ENCODE results near the gene ARSK.

Gene ARSK

DNA sequence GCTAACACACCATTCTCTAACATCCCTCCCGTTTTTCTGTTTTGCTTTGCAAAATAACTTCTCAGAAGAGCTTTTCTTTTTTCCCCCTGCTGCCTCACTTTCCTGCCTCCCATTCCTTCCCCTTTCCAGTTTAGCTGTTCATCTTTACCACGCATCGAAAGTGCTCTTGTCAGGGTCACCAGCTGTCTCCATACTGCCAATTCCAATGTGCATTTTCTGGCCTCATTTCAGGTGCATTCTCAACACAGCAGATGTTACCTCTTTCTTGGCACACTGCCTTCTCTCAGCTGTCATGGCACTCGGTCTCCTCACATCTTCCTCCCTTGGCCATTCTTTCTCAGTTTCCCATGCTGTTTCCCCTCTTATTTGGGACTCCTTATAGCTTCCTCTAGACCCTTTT is 9.5 kb downstream of the ARSK start:
- DNase-seq = no peak

DNA sequence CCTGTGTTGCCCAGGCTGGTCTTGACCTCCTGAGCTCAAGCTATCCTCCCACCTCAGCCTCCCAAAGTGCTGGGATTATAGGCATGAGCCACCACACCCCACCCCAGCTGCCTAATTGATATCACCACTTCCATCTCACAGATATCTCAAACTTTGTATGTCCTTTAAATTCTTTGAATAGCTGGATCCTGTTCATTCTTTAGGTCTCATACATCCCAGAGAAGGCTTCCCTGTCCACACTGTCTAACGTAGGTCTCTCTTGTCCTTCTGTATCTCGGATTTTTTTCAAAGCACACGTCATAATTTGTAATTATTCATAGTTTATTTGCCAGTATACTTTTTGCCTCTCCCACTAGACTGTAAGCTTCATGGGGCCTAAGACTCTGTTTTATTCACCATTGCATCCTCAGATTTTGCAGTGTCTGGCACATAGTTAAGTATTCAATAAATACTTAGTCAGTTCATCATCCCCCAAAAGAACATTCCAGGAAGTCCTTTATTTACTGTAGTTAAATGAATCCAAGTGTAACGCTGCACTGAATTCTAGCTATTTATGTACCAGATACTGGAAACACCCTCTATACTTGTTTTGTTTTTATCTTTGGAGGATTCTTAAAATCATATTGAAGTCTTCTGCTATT is 10.5 kb downstream of the ARSK start:
- no peak for DNase-seq

DNA sequence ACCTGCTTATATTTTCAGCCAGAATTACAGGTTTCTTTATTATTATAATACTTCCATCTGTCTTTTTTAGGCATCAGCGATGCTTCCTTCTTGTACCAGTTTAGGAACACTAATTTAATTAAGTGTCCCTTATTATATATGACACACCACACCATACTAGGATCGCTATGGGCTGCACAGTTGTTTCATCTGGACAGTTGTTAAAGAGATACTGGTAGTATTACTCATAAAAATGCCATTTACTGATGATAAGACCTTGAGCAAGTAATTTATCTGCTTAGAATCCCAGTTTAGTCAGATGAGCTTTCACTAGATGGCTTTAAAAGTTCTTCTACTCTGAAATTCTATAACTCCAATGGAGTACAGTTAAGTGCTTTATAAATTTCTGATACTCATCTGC is 17.1 kb downstream of the ARSK start:
- no peak for DNase-seq

DNA sequence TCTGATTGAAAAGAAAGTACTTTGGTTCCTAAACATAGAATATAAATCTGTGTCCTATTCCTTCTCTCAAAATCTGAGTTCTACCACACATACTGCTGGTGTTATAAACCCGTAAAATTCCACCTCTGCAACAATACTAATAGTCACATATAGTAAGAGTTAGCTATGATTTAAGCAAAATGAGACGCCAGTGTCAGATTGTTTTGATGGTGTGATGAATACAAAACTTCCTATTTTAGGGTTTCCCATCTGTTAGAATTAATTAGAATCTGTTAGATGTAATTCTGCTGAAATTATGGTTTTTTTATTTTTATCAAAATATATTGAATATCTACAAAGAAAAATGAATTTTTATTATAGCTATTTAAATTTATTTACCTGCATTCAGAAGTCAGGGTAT is 26.7 kb downstream of the ARSK start:
- DNase-seq = no peak

DNA sequence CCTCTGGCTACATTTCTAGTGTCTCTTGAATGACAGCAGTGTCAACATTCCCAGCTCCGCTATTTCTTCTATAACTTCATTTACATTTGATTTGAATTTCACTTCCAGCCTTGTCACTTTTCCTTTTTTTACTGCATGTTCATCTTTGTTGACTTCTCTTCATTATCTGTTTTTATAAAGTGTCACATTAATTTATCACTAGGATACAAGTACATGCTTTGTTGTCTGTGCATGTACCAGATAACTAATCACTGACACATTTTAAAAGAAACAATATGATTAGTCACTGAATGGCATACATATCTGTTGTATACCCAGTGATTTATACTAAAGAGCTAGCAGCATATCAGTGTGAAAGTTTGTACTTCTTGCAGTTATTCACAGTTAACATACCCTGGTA is 29.1 kb downstream of the ARSK start:
- DNase-seq = no peak

DNA sequence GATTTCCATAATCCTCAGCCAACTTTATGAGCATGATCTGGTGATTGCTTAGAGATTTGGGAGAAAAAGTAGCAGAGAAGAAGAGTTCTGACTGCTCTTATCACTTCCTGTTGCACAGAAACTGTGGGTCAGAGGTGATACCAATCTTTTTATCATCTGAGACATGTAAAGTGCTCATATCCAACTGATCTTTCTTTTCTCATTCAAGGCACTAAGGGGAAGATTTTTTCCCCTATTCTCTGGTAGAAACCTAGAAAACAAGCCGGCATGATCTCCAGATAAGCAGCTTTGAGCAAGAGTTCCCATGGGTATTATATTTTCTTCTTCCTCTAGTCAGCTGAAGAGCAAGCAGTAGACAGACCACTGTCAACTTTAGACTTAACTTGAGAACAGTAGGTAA is 36.0 kb downstream of the ARSK start:
- no peak for DNase-seq

DNA sequence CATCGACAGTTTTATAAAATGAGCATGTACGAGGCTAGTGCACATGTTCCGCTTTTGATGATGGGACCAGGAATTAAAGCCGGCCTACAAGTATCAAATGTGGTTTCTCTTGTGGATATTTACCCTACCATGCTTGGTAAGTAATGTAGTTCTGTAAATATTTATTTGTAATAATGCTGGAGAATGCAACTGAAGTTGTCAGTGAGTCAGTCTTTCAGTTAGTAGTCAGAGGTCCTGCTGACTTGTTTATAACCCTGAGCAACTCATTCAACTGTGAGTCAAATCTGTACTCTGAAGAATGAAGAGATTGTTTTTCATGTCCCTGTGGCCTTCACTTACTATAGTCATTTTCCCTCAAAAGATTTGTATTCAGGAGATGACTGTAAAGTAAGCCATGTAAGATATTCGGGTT is 36.6 kb downstream of the ARSK start:
- no peak for DNase-seq

DNA sequence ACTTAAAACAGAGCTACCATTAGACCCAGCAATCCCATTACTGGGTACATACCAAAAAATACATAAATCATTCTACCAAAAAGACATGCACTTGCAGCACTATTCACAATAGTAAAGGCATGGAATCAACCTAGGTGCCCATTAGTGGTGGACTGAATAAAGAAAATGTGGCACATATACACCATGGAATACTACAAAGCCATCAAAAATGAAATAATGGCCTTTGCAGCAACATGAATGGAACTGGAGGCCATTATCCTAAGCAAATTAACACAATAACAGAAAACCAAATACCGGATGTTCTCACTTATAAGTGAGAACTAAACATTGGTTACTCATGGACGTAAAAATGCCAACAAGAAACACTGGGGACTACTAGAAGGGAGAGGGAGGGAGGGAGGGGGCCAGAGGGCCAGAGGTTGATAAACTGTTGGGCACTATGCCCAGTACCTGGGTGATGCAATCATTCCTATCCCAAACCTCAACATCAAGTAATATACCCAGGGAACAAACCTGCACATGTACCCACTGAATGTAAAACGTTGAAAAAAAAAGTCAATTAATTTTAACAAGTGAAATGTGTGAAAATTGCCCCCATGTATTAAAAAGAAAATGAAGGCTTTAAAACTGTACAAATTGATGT is 40.5 kb downstream of the ARSK start:
- no peak for DNase-seq

DNA sequence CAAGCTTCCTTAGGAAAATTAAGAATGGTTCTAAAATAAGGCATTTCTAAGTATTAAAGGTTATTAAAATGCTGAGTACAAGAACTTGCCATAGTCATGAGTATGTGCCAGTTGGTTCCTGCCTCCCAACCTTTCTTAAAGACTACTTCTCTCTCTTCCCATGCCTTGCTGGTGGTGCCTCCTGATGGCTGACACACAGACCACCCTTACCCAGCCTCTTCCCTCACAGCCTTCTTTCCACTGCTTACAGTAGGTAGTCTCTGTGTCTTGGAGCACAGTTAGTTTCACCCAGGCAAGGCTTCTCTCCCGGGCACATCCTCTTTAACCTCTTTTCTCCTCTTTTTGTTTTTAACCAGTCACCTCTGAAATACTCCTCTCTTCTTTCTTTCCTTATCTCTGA is 44.4 kb downstream of the ARSK start:
- DNase-seq = no peak

DNA sequence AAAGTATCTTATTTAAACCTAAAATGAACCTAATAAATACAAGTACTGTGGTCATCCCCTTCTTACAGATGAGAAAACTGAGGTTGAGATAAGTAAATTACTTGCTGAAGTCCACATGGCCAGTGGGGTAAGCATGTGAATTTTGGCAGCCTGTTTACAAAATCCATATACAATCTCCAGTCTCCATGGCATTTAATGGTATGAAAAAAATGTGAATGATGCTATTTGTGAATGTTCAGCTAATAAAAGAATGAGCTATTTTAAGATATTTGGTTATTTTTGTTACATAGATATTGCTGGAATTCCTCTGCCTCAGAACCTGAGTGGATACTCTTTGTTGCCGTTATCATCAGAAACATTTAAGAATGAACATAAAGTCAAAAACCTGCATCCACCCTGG is 45.7 kb downstream of the ARSK start:
- no peak for DNase-seq

DNA sequence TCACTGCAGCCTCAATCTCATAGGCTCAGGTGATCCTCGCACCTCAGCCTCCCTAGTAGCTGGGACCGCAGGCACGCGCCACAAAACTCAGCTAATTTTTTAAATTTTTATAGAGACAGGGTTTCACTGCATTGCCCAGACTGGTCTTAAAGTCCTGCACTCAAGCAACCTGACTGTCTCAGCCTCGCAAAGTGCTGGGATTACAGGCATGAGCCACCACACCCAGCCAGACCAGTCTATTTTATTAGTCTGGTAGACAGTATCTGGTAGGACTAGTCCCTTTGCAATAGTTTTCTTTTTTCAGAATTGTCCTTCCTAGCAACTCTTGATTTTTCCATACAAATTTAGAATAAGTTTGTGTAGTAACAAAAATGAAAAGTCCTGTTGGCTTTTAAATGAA is 50.9 kb downstream of the ARSK start:
- DNase-seq = no peak

DNA sequence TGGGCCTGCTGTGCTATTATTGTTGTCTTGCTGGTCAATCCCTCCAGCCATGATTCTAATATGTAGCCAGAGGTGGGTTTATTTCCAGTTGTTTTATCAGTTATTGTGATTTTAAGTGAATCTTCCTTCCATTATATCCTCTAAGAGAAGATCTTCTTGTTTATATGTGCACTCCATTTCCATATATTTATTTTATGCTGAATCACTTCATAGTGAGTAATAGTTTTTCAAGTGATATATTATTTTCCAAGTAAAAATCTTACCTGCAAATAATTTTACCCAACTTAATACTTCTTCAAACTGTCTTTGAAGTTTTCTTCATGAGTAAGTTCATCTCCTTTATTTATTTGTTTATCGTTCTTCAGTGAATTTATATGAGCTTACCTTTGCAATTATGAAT is 51.5 kb downstream of the ARSK start:
- no peak for DNase-seq

DNA sequence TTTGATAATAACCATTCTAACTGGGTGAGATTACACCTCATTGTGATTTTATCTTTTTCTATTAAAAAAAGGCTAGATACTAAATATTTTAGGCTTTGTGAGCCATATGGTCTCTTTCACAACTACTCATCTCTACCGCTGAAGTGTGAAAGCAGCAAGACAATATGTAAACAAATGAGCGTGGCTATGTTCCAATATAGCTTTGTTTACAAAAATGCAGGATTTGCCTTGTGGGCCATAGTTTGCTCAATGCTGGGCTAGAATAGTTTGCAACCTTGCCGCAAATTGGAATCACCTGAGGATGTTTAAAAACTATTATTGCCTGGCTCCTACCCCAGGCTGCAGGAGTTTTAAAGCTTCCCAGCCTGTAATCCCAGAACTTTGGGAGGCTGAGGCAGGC is 54.8 kb downstream of the ARSK start:
- DNase-seq = no peak

DNA sequence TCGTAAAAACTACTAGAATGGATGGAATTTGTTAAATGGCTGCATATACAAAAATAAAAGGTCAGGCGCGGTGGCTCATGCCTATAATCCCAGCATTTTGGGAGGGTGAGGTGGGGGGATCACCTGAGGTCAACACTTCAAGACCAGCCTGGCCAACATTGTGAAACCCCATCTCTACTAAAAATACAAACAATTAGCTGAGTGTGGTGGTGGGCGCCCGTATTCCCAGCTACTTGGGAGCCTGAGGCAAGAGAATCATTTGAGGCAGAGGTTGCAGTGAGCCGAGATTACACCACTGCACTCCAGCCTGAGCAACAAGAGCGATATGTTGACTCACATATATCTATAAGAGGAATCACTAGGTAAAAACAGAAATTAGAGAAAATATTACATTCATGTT is 55.6 kb downstream of the ARSK start:
- no peak for DNase-seq

DNA sequence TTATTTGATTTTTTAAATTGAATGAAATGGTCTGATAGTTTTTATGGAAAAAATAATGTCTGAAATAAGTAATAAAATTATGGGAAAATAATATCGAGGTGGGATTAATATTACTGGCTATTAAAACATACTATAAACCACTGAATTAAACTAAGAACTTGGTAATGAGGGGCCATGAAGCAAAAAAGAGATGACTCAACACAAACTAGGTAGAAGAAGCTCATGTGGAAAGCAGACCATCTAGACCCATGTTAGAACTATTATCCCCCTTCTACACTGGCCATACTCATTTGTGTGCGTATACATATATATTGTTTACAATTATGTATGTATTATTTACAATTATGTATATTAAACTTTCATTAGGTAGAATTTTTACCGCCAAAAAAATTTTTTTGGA is 56.5 kb downstream of the ARSK start:
- no peak for DNase-seq

DNA sequence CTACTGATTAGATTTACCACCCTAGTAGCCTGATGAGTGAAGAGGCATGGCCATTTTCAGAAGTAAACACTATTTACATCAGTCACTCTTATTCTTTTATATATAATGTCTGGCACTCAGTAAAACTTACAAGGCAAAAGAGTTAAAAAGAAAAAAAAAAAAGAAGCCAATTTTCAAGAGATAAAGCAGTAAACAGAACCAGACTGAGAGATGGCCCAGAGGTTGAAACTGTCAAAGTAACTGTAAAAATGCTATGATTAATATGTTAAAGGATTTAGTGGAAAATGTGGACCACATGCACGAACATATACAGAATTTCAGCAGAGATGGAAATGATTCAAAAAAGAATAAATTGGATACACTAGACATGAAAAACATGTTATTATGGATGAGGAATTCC is 58.6 kb downstream of the ARSK start:
- no peak for DNase-seq

DNA sequence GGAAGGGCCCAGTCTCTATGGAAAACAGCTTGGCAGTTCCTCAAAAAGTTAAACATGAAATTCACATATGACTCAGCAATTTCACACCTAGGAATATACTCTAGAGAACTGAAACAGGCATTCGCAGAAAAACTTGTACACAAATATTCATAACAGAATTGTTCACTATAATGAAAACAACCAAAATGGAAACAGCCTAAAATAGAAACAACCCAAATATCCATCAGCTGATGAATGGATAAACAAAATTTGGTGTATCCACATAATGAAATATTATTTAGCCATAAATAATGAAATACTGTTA is 60.2 kb downstream of the ARSK start:
- no peak for DNase-seq

DNA sequence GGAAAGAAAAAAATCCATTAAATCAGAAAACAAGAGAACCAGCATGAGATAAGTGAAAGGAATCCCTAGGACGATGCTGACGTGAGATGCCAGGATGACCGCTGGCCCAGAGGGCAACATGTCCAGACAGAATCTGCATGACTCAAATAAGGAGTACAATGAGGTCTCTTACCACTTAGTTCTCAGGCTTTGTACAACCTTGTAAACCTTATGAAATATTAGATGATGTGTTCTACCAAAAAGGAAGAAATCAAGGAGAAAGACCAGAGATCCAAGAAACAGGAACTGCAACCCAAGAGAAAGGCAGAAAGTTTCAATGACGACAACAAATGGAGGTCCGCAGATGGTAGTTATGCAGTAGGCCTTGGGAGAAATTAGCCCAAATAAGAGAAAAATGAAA is 62.2 kb downstream of the ARSK start:
- no peak for DNase-seq

DNA sequence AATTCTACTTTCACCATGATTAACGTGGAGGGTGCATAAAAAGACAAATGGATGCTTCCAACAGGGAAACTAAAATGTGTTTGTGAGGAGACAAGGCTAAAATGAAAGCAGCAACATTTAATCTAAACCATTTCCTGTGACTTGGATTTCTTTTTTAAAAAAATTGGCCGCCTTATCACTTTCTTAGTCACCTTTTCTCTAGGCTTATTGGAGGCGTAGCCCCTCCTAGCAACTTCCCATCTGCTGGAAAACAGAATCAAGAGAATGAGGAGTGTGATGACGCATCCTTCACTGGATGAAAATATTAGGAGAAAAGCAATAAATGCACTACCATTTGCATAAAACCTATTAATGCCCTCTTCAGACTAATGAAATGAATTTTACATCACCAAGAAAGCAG is 64.2 kb downstream of the ARSK start:
- DNase-seq = no peak

DNA sequence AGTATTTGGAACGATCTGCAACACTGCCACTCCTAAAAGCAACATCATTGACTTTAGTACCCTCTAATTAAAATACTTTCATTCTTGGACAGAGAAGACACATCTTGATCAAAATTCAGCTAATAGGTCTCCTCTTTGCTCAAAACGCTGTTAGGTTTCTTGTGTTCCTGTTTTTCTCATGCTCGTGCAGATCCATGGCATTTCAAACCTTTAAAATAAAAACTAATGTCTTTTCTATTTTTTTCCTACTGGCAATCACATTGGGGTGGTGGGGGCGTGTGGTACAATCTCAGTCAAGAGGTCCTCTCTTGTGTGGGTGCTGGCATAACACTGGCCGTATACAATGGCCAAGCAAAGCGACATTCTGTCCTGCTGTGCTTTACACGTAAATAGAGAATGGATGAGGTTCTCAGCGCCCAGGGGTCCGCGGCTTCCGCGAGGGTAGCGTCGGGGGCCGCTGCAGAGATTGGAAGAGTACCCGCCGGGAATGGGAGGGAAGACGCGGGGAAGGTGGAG is 64.7 kb downstream of the ARSK start:
- DNase-seq = no peak

DNA sequence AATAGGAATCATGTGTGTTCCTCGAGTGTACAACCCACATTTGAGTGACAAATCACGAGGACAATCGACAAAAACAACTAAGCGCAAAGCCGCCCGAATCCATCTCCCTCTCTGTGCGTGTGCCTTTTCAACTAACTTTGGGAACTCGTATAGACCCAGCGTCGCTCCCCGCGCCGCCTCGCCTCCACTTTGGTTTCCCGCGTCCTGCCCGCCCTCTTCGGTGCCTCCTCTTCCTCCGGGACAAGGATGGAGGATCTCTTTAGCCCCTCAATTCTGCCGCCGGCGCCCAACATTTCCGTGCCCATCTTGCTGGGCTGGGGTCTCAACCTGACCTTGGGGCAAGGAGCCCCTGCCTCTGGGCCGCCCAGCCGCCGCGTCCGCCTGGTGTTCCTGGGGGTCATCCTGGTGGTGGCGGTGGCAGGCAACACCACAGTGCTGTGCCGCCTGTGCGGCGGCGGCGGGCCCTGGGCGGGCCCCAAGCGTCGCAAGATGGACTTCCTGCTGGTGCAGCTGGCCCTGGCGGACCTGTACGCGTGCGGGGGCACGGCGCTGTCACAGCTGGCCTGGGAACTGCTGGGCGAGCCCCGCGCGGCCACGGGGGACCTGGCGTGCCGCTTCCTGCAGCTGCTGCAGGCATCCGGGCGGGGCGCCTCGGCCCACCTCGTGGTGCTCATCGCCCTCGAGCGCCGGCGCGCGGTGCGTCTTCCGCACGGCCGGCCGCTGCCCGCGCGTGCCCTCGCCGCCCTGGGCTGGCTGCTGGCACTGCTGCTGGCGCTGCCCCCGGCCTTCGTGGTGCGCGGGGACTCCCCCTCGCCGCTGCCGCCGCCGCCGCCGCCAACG is 65.3 kb downstream of the ARSK start, which contains the start of gene GPR150:
GPR150 (plus strand) TSS at position 58 of the 840 bp plus-strand sequence; CDS start at position 247, 189 bp downstream.
- no peak for DNase-seq

DNA sequence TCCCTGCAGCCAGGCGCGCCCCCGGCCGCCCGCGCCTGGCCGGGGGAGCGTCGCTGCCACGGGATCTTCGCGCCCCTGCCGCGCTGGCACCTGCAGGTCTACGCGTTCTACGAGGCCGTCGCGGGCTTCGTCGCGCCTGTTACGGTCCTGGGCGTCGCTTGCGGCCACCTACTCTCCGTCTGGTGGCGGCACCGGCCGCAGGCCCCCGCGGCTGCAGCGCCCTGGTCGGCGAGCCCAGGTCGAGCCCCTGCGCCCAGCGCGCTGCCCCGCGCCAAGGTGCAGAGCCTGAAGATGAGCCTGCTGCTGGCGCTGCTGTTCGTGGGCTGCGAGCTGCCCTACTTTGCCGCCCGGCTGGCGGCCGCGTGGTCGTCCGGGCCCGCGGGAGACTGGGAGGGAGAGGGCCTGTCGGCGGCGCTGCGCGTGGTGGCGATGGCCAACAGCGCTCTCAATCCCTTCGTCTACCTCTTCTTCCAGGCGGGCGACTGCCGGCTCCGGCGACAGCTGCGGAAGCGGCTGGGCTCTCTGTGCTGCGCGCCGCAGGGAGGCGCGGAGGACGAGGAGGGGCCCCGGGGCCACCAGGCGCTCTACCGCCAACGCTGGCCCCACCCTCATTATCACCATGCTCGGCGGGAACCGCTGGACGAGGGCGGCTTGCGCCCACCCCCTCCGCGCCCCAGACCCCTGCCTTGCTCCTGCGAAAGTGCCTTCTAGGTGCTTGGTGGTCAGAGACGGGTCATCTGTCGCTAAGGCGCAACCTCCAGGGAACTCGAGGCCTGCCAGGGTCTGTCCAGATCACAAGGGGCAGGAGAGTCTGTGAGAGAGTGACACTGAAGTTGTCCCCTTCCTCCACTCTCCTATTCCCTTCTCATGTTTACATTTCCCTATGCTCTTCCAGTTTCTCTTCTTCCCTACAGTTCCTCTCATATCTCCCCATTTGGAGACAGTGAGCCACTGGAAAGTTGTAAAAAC is 66.3 kb downstream of the ARSK start:
- no peak for DNase-seq
